Inferior parietal cortex (tissue), 1 donor: ENCODE results near the gene DENND4B.

Experiments used
- DNase-seq: peaks from one replicate; pipeline ENCODE4 v3.0.0-alpha.2; 2016; ENCODE audit errors: extremely low spot score

Gene DENND4B

GRCh38 chr1:153945131-153945794 is 1.3 kb downstream of the DENND4B start:
- no peak for DNase-seq

- no peak for DNase-seq
Observed at GRCh38 chr1:153944827-153945117, 1.7 kb downstream of the DENND4B start.

GRCh38 chr1:153944005-153944826 is 2.3 kb downstream of the DENND4B start:
- DNase-seq, result no peak

GRCh38 chr1:153942766-153943549 is 3.6 kb downstream of the DENND4B start:
- no peak for DNase-seq

- DNase-seq, result no peak
Observed at GRCh38 chr1:153941826-153942725, 4.4 kb downstream of the DENND4B start.

- no peak for DNase-seq
Observed at GRCh38 chr1:153940756-153941155, 5.8 kb downstream of the DENND4B start.

- DNase-seq, result no peak
Observed at GRCh38 chr1:153939476-153939875, 7.0 kb downstream of the DENND4B start.

GRCh38 chr1:153938996-153939395 is 7.5 kb downstream of the DENND4B start:
- DNase-seq, result no peak

- no peak for DNase-seq
Observed at GRCh38 chr1:153937331-153937730, 9.2 kb downstream of the DENND4B start.

- DNase-seq, result no peak
Observed at GRCh38 chr1:153936011-153936802, 10.3 kb downstream of the DENND4B start.

- no peak for DNase-seq
Observed at GRCh38 chr1:153934746-153935145, 11.8 kb downstream of the DENND4B start.

- no peak for DNase-seq
Observed at GRCh38 chr1:153933955-153934354, 12.6 kb downstream of the DENND4B start.

GRCh38 chr1:153933430-153933829 is 13.1 kb downstream of the DENND4B start:
- no peak for DNase-seq

- DNase-seq, result no peak
Observed at GRCh38 chr1:153932156-153933131, 14.1 kb downstream of the DENND4B start.

GRCh38 chr1:153929981-153930948 is 16.3 kb downstream of the DENND4B start:
- no peak for DNase-seq

- no peak for DNase-seq
Observed at GRCh38 chr1:153929426-153929825, 17.1 kb downstream of the DENND4B start.

- peak; percentile 68 for DNase-seq
Observed at GRCh38 chr1:153928791-153929341, 17.7 kb downstream of the DENND4B start.

GRCh38 chr1:153928245-153928644 is 18.3 kb downstream of the DENND4B start:
- peak; percentile 9 for DNase-seq
